HK-2 (cell line): Measurements from ENCODE around the gene TNP1.

ENCODE experiments used
- DNase-seq: peaks from one replicate; pipeline ENCODE4 v3.0.0-alpha.2; 2018; ENCODE audit not compliant: unreplicated experiment

Gene TNP1

DNA sequence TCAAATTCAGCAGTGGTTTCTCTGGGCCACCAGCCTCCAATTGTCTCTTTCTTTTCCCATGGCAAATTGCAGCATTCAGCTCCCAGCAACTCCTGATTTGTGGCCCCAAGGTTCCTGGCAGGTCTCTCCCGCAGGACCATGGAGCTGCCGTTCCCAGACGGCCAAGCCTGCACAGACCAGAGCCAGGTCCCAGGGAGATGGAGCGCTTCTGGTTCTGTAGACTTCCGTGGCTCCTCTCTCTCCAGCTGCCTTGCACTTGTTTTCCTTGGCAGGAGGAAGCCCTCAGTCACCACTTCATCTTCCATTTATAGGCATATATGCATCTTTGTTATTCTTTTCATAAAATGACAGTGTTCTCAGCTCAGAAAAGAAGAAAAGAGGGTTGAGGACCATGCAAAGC lies 21.7 kb downstream of the TNP1 start:
- no peak for DNase-seq

DNA sequence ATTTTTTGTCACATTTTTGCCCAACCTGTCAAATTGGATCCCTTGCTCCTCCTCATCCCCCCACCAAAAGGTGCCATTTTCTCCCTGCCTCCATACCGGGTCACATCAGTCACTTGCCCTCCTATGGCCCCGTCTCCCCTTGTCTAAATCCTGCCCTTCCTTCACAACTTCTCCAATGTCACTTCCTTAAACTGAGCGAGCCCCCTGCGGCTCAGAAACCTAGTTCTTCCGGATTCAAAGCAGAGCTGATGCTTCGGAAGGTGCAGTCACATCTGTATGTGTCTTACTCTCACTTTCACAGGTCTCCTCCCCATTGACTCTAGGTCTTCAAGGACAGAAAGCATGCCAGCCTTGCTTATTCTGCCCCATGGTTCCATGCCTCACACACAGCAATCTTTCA lies 22.1 kb downstream of the TNP1 start:
- DNase-seq, result no peak

DNA sequence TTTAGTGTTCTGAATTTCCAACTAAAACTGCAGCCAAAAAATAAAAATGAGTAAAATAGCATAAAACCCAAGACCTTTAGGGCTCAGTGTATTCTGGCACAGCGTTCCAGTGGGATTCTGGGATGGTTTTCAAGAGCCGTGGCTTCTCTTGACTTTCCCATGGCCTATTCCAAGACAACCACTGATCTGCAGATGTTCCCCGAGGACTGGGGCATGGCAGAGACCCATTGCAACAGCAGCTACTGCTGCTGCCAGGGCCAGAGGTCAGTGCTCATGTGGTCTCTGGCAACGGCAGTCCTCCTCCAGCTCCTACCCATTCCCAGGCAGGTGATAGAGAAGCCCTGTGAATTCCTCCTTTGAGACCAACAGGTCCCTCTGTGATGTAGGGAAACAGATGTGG lies 26.8 kb downstream of the TNP1 start:
- no peak for DNase-seq

DNA sequence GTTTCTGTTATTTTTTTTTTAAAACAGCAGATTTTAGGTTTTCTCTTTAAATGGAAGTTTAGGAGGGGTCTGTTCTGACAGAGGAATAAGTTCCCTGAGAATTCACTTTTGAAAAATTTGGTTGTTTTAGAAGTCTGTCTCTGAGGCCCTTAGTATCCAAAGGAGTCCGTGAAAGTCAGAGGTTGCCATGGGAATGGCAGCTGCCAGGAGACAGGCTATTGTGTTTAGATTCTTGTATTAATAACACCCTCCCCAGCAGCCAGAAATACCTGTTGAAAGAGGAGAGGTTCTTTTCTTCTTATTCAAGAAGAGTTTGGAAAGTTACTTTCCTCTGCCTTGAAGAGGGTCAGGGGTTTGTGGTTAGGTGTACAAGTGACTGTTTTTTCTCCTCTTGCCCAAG lies 29.5 kb downstream of the TNP1 start:
- no peak for DNase-seq

DNA sequence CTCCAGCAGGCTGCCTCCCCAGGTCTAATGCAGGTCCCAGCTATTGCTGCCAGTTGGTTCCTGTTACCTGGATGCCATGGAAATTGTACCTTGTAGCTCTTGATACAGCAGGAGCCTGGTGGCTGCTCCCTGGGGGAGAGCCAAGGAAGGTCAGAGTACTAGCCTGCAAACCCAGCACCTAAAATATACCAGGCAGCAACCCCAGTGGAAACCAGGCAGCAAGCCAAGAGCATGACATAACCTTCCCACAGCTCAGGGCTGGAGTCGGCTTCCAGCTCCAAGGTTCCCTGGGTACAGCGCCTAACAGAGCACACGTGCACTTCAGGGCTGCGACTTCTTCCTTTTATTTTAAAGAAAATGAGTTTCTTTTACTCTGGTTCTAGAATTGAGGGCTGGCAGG lies 30.3 kb downstream of the TNP1 start:
- no peak for DNase-seq

DNA sequence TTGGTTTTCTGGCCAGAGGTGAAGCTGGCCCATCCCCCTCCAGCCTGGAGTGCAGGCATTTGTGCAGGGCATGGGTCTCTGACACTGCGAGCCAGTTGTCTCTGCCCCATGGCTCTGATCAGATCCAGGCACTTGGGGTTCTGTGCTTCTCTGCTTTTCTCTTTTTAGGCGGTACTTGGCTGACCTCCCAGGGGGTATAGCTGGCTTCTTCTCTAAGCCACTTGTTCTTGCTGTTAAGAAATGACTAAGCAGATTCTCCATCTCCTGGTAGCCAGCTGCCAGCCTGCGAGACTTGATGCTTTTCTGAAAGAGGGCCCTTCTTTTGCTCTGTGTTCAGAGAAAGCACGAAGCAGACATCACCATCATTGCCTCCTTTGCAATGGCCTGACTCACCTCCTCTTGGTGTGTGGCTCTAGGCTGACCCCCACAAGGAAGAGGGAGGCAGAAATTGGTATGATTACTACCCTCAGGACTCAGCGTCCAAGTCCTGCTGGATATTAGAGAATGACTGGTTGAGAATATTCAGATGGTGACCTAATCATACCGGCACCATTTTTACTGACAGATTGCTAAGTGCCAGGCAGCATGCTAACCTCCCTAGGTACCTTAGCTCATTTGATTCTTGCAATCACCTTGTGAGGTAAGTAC lies 32.7 kb downstream of the TNP1 start:
- no peak for DNase-seq

DNA sequence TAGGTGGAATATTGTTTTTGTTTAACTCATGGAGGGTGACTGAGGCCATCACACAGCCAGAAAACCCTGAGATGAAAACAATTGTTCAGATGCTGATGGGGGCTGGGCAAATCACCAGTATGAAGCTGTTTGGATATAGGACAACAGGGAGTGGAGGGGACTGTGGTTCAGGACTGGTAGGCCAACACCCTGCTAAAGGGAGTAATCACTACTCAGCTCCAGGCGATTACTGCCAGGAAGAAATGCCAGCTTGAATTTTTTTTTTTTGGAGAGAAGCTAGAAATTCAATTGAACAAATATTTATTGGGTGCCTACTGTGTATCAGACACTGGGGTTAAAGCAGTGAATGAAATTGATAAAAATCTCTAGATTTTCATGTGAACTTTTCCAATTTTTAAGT lies 37.4 kb downstream of the TNP1 start:
- no peak for DNase-seq

DNA sequence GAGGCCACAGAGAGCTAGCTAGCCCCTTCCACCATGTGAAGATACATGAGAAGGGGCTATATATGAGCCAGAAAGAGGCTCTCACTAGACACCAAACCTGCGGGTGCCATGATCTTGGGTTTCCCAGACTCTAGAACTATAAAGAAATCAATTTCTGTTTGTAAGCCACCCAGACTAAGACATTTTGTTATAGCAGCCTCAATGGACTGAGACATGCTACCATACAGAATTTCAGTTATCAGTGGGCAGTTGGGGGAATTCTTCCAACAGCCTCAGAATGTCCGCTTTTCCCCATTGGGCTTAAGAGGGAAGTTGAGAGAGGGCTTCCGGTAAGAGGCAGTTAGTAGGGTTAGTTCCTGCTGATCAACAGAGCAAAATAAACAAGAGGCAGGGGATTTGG lies 39.2 kb downstream of the TNP1 start:
- DNase-seq, result no peak

DNA sequence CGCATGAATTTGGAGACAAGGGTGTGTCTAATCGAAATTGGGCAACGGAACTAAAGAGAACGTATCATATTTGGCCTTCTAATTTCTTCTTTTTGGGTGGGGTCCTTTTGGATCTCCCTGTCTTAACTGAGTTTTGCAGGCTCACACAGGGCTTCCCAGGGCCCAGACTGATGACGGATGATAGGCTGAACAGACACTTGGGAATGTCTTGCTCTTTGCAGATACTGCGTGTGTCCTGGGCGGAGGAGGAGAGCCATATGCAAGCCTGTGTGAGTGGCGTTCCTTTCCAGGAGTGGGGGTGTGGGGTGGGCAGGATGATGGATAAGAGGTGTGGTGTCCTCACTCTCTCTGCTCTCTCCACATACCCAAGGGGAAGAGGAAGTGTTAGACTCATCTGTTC lies 40.1 kb downstream of the TNP1 start:
- no peak for DNase-seq

DNA sequence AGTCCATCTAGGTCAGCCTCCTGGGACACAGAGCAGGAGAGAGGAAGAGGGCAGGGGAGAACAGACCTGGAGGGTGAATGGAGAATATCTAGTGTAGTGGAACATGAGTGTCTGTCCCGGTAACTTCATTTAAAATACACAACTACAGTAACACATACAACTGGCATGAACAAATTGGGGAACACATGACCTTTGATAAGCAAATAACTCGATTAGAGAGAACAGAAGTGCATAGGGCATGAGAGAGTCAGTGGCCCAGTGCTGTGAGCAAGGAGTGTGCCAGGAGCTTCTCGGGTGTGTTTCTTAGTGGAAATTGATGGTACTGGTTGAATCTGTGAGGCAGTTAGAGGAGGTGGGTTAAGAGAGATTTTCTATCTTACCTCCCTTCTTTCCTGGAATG lies 40.8 kb downstream of the TNP1 start:
- no peak for DNase-seq

DNA sequence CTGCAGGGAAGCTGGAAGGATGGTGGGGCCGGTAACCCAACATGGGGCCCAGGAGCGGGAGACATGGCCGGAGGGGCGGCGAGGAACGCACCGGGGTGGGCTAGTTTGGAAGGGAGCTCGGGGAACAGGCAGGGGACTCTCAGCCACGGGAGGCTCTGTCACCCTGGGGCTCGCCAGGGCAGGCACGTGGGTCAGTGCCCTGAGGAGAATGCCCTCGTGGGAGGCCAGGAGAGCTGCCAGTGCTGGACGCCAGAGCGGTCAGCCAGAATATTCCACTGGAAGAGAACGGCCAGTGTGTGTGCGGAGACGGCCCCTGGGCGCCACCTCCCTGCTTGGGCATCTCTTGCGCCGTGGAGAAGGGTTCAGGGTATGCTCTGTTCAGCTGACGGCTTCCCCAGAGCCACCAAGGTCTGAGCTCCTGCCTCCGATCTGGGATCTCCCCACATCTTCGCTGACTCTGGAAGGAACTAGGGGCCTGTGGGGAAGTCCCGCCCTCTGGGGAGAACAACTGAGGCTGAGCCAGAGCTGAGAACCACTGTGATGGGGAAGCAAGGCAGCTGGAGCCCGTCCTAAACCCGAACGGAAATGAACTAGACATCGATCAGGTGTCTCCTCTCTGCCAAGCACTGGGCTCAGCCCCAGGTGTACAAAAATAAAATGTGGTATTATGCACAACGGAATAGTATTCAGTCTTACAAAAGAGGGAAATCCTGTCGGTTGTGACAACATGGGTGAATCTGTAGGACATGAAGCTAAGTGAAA lies 49.3 kb downstream of the TNP1 start:
- DNase-seq, result no peak
